HepG2 (cell line): Measurements from ENCODE around the gene MEF2B. TPM values are rescaled to one million over a fixed set of nuclear protein-coding genes. Genes with fewer than 3 reads are reported as not detected.
A peak's percentile ranks its signal among the peaks of the same experiment; 100 is the strongest.

Experiments used
- CBX1 ChIP-seq: IDR thresholded peaks from one replicate; pipeline ENCODE4 v1.6.1; 2016; ENCODE audit warnings: antibody characterized with exemption, low read depth
- CENPX ChIP-seq: sonication (generic); formaldehyde crosslinking; IDR thresholded peaks from 2 replicates; pipeline ENCODE4 v1.9.0; 2021; ENCODE audit warnings: mild to moderate bottlenecking, missing genetic modification reagents, moderate library complexity
- EED ChIP-seq: sonication (generic); formaldehyde crosslinking; IDR thresholded peaks from 2 replicates; pipeline ENCODE4 v1.5.0; 2020; ENCODE audit warnings: mild to moderate bottlenecking, missing genetic modification reagents
- GATA4 ChIP-seq: sonication (generic); IDR thresholded peaks from 2 replicates; pipeline ENCODE4 v1.6.1; 2016; ENCODE audit warnings: antibody characterized with exemption, low read depth, borderline replicate concordance
- HOXA3 ChIP-seq: sonication (generic); formaldehyde crosslinking; IDR thresholded peaks from 2 replicates; pipeline ENCODE4 v1.5.0; 2020; ENCODE audit warnings: missing genetic modification reagents
- MXI1 ChIP-seq: IDR thresholded peaks from 3 replicates; pipeline ENCODE4 v1.6.1; 2012; ENCODE audit warnings: low read depth, low read length, inconsistent platforms, borderline replicate concordance
- SIN3A ChIP-seq: IDR thresholded peaks from 2 replicates; pipeline ENCODE4 v1.6.1; 2011; ENCODE audit warnings: low read depth, mild to moderate bottlenecking, control low read depth, low read length, borderline replicate concordance
- SNRNP70 ChIP-seq: fragments of 200-400 bp; formaldehyde crosslinking; IDR thresholded peaks from 2 replicates; pipeline ENCODE4 v1.6.1; 2017; ENCODE audit warnings: mild to moderate bottlenecking, low read depth, low read length, moderate library complexity
- ZNF234 ChIP-seq: sonication (generic); formaldehyde crosslinking; conservative IDR thresholded peaks from 2 replicates; pipeline ENCODE4 v1.5.1; 2020; ENCODE audit warnings: mild to moderate bottlenecking, missing genetic modification reagents
- ZNF547 ChIP-seq: sonication (generic); formaldehyde crosslinking; IDR thresholded peaks from 2 replicates; pipeline ENCODE4 v1.5.1; 2020; ENCODE audit warnings: mild to moderate bottlenecking, missing genetic modification reagents
- ZSCAN29 ChIP-seq: sonication (generic); formaldehyde crosslinking; conservative IDR thresholded peaks from 2 replicates; pipeline ENCODE4 v1.4.0; 2020; ENCODE audit warnings: mild to moderate bottlenecking, missing genetic modification reagents
- polyA plus RNA-seq, 8 experiments: library from polyadenylated mRNA; depleted of rRNA in 3 of 8; stranded (reverse) in 7 of 8; unstranded in 1 of 8; fragments of >200 nt; fragmentation: Illumina TruSeq in 4 of 8; extraction: Trizol in 4 of 8; gene quantifications; 2 replicates each; pipeline versions ENCODE4 v1.2.1 to v1.2.3, GENCODE V29; 2011 to 2016; ENCODE audit warnings: low read depth in 4 of 8, missing spikeins in 1 of 8, mixed read lengths in 1 of 8; ENCODE audit not compliant: insufficient read depth in 1 of 8
- total RNA-seq, 5 experiments: library from RNA; depleted of rRNA; stranded (reverse); fragments of >200 nt; fragmentation: Illumina TruSeq; extraction: Trizol; gene quantifications; 2 replicates each; pipeline ENCODE4 v1.2.3, GENCODE V29; 2016; ENCODE audit warnings: low read depth in 1 of 5
- TF ChIP-seq, protein P1 (sequence below): sonication (generic); formaldehyde crosslinking; IDR thresholded peaks from 2 replicates; pipeline ENCODE4 v1.5.0; 2020; ENCODE audit warnings: mild to moderate bottlenecking, missing genetic modification reagents, moderate library complexity
- TF ChIP-seq, protein P2 (sequence below): sonication (generic); formaldehyde crosslinking; IDR thresholded peaks from 2 replicates; pipeline ENCODE4 v1.8.0; 2022; ENCODE audit warnings: missing genetic modification reagents, mild to moderate bottlenecking, inconsistent platforms, borderline replicate concordance
- TF ChIP-seq, protein P3 (sequence below): sonication (generic); formaldehyde crosslinking; IDR thresholded peaks from 2 replicates; pipeline ENCODE4 v1.5.0; 2020; ENCODE audit warnings: mild to moderate bottlenecking, low read depth, missing genetic modification reagents, borderline replicate concordance
- TF ChIP-seq, protein P4 (sequence below): sonication (generic); formaldehyde crosslinking; IDR thresholded peaks from 2 replicates; pipeline ENCODE4 v1.8.1; 2023; ENCODE audit warnings: mild to moderate bottlenecking, missing genetic modification reagents
- TF ChIP-seq, protein P5 (sequence below): sonication (generic); formaldehyde crosslinking; IDR thresholded peaks from 2 replicates; pipeline ENCODE4 v1.4.0; 2020; ENCODE audit warnings: low read depth, missing genetic modification reagents

MEF2B gene
- total and polyA plus RNA-seq, 2 of the 13 experiments (the other 11 are each of a cell fraction or from before 2014, with no cell fraction given), result 1.2 to 1.7 TPM

DNA sequence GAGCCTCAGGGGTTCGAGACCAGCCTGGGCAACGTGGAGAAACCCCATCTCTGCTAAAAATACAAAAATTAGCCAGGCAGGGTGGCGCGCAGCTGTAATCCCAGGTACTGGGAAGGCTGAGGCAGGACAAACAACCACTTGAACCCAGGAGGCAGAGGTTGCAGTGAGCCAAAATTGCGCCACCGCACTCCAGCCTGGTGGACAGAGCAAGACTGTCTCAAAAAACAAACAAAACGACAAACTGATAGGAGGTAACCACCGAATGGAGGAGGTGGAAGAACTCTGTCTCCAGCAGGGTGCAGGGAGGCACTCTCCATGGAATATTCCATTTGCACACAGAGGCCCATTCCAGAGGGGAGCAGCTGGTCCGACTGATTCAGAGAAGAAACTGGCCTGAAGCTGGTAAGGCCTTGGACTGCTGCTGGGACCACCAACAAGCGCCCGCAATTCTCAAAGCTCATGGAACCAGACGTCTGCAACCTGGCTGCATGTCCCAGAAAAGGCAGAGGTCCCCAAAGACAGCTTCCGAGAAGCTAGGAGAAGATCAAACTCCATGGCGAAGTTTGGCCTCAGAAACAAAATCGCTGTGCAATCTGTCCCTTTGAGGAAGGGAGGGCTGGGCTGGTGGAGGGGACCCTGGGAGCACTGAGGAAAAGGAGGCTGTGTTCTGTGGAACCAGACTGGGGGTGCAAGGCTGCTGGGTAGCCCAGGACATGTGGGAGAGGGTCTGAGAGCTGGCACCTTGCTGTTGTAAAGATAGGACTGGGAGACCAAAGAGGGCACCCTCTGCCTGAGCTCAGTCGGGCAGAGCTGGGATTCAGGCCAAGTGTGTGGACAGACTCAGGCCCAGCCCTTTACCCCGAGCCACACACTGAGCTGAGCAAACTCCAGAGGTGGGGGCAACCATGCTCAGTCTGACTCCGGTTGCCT is 71.1 kb downstream of the MEF2B start (continued):
- TF ChIP-seq, protein P1, sequence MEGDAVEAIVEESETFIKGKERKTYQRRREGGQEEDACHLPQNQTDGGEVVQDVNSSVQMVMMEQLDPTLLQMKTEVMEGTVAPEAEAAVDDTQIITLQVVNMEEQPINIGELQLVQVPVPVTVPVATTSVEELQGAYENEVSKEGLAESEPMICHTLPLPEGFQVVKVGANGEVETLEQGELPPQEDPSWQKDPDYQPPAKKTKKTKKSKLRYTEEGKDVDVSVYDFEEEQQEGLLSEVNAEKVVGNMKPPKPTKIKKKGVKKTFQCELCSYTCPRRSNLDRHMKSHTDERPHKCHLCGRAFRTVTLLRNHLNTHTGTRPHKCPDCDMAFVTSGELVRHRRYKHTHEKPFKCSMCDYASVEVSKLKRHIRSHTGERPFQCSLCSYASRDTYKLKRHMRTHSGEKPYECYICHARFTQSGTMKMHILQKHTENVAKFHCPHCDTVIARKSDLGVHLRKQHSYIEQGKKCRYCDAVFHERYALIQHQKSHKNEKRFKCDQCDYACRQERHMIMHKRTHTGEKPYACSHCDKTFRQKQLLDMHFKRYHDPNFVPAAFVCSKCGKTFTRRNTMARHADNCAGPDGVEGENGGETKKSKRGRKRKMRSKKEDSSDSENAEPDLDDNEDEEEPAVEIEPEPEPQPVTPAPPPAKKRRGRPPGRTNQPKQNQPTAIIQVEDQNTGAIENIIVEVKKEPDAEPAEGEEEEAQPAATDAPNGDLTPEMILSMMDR, result peak; percentile 57
- TF ChIP-seq MXI1, result peak; percentile 7; the same call in 1 of the 3 replicates
- no peak for TF ChIP-seq GATA4
- 0 out of 2 replicates have a peak, but pooled peaks have one; percentile 55 for TF ChIP-seq EED (CRISPR knock-in tag)
- no peak for TF ChIP-seq CENPX
- TF ChIP-seq HOXA3 (CRISPR knock-in tag), result peak; percentile 73; the same call in 1 of the 2 replicates
- TF ChIP-seq ZNF547, result 0 out of 2 replicates have a peak, but pooled peaks have one; percentile 6
- peak; percentile 81; the same call in 1 of the 2 replicates for TF ChIP-seq ZSCAN29 (CRISPR knock-in tag)
- TF ChIP-seq, protein P2, sequence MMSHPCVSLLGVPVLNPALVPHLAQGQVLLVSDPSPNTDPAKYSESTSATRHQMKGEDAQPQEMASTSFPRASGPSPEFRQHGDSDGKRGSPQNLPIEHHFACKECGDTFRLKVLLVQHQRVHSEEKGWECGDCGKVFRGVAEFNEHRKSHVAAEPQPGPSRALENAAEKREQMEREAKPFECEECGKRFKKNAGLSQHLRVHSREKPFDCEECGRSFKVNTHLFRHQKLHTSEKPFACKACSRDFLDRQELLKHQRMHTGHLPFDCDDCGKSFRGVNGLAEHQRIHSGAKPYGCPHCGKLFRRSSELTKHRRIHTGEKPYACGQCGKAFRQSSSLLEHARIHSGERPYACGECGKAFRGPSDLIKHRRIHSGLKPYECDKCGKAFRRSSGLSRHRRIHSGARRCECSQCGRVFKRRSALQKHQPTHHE (CRISPR knock-in tag), result no peak
- TF ChIP-seq CBX1, result no peak
- TF ChIP-seq, protein P3, sequence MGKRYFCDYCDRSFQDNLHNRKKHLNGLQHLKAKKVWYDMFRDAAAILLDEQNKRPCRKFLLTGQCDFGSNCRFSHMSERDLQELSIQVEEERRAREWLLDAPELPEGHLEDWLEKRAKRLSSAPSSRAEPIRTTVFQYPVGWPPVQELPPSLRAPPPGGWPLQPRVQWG, result no peak
- no peak for TF ChIP-seq SIN3A
- TF ChIP-seq SNRNP70, result no peak
- TF ChIP-seq ZNF234 (CRISPR knock-in tag), result 0 out of 2 replicates have a peak, but pooled peaks have one; percentile 20
- TF ChIP-seq, protein P4, sequence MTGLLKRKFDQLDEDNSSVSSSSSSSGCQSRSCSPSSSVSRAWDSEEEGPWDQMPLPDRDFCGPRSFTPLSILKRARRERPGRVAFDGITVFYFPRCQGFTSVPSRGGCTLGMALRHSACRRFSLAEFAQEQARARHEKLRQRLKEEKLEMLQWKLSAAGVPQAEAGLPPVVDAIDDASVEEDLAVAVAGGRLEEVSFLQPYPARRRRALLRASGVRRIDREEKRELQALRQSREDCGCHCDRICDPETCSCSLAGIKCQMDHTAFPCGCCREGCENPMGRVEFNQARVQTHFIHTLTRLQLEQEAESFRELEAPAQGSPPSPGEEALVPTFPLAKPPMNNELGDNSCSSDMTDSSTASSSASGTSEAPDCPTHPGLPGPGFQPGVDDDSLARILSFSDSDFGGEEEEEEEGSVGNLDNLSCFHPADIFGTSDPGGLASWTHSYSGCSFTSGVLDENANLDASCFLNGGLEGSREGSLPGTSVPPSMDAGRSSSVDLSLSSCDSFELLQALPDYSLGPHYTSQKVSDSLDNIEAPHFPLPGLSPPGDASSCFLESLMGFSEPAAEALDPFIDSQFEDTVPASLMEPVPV (CRISPR knock-in tag), result no peak
- TF ChIP-seq, protein P5, sequence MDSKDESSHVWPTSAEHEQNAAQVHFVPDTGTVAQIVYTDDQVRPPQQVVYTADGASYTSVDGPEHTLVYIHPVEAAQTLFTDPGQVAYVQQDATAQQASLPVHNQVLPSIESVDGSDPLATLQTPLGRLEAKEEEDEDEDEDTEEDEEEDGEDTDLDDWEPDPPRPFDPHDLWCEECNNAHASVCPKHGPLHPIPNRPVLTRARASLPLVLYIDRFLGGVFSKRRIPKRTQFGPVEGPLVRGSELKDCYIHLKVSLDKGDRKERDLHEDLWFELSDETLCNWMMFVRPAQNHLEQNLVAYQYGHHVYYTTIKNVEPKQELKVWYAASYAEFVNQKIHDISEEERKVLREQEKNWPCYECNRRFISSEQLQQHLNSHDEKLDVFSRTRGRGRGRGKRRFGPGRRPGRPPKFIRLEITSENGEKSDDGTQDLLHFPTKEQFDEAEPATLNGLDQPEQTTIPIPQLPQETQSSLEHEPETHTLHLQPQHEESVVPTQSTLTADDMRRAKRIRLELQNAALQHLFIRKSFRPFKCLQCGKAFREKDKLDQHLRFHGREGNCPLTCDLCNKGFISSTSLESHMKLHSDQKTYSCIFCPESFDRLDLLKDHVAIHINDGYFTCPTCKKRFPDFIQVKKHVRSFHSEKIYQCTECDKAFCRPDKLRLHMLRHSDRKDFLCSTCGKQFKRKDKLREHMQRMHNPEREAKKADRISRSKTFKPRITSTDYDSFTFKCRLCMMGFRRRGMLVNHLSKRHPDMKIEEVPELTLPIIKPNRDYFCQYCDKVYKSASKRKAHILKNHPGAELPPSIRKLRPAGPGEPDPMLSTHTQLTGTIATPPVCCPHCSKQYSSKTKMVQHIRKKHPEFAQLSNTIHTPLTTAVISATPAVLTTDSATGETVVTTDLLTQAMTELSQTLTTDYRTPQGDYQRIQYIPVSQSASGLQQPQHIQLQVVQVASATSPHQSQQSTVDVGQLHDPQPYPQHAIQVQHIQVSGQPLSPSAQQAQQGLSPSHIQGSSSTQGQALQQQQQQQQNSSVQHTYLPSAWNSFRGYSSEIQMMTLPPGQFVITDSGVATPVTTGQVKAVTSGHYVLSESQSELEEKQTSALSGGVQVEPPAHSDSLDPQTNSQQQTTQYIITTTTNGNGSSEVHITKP (CRISPR knock-in tag), result peak; percentile 98
